ENCODE data around the gene PLCG1. TPM values are rescaled to one million over a fixed set of nuclear protein-coding genes. Genes with fewer than 3 reads are reported as not detected.

Gene PLCG1
- total RNA-seq, 1 experiment from 2014 or later = 45.6 TPM

GRCh38 chr20:41224281-41224680 lies 86.9 kb downstream of the PLCG1 start:
- TF ChIP-seq SP1 (IDR thresholded peaks at IDR 0.05; ENCODE audit: low read depth) (no peak), ELF1 (IDR thresholded peaks at IDR 0.05; ENCODE audit: borderline replicate concordance, low read depth) (no peak), SIN3A (IDR thresholded peaks at IDR 0.05; ENCODE audit: low read depth) (no peak), FOSL1 (IDR thresholded peaks at IDR 0.05; ENCODE audit: low read depth) (no peak), RAD21 (IDR thresholded peaks at IDR 0.05; ENCODE audit: low read depth) (no peak), TCF7L2 (IDR thresholded peaks at IDR 0.05; ENCODE audit: borderline replicate concordance, extremely low read depth, insufficient read depth, insufficient read length) (no peak), ATF3 (IDR thresholded peaks at IDR 0.05) (no peak), ZFX (IDR thresholded peaks at IDR 0.05) (no peak), YY1 (IDR thresholded peaks at IDR 0.05; ENCODE audit: extremely low read depth, insufficient replicate concordance, low read depth, low read length) (no peak), EZH2phosphoT487 (IDR thresholded peaks at IDR 0.05; ENCODE audit: borderline replicate concordance) (no peak), CBX3 (IDR thresholded peaks at IDR 0.05; ENCODE audit: low read depth) (no peak), POLR2A (IDR thresholded peaks at IDR 0.05; ENCODE audit: borderline replicate concordance, extremely low read depth, insufficient read depth, insufficient read length) (no peak), SRF (IDR thresholded peaks at IDR 0.05; ENCODE audit: low read depth) (no peak), EZH2 (IDR thresholded peaks at IDR 0.05) (no peak), JUND (IDR thresholded peaks at IDR 0.05) (no peak), EGR1 (IDR thresholded peaks at IDR 0.05; ENCODE audit: low read depth) (no peak), POLR2AphosphoS5 (IDR thresholded peaks at IDR 0.05; ENCODE audit: low read depth, low read length) (no peak)
- TF ChIP-seq, protein P1, sequence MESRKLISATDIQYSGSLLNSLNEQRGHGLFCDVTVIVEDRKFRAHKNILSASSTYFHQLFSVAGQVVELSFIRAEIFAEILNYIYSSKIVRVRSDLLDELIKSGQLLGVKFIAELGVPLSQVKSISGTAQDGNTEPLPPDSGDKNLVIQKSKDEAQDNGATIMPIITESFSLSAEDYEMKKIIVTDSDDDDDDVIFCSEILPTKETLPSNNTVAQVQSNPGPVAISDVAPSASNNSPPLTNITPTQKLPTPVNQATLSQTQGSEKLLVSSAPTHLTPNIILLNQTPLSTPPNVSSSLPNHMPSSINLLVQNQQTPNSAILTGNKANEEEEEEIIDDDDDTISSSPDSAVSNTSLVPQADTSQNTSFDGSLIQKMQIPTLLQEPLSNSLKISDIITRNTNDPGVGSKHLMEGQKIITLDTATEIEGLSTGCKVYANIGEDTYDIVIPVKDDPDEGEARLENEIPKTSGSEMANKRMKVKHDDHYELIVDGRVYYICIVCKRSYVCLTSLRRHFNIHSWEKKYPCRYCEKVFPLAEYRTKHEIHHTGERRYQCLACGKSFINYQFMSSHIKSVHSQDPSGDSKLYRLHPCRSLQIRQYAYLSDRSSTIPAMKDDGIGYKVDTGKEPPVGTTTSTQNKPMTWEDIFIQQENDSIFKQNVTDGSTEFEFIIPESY (IDR thresholded peaks at IDR 0.05; ENCODE audit: extremely low read depth, insufficient replicate concordance, low read length) = no peak
- TF ChIP-seq, protein P2, sequence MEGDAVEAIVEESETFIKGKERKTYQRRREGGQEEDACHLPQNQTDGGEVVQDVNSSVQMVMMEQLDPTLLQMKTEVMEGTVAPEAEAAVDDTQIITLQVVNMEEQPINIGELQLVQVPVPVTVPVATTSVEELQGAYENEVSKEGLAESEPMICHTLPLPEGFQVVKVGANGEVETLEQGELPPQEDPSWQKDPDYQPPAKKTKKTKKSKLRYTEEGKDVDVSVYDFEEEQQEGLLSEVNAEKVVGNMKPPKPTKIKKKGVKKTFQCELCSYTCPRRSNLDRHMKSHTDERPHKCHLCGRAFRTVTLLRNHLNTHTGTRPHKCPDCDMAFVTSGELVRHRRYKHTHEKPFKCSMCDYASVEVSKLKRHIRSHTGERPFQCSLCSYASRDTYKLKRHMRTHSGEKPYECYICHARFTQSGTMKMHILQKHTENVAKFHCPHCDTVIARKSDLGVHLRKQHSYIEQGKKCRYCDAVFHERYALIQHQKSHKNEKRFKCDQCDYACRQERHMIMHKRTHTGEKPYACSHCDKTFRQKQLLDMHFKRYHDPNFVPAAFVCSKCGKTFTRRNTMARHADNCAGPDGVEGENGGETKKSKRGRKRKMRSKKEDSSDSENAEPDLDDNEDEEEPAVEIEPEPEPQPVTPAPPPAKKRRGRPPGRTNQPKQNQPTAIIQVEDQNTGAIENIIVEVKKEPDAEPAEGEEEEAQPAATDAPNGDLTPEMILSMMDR (IDR thresholded peaks at IDR 0.05 in 2 of 3, conservative IDR thresholded peaks at IDR 0.05 in 1 of 3; ENCODE audit: borderline replicate concordance in 1 of 3, insufficient read depth in 1 of 3, low read depth in 2 of 3, low read length in 2 of 3) = no peak
- TF ChIP-seq, protein P3, sequence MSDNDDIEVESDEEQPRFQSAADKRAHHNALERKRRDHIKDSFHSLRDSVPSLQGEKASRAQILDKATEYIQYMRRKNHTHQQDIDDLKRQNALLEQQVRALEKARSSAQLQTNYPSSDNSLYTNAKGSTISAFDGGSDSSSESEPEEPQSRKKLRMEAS (IDR thresholded peaks at IDR 0.05) = no peak
- no peak overlapping the region for H2AFZ ChIP-seq (ENCODE audit: low read depth, low read length, poor library complexity, severe bottlenecking)
- intact Hi-C loops (cut with micrococcal nuclease) = no loop called here
- no peaks in the 10 kb centered on the region for H3K4me1 ChIP-seq (ENCODE audit: control insufficient read depth in 1 of 2, insufficient read depth in 2 of 2, low read length in 2 of 2)
- ATAC-seq = no peak
- H3K4me2 ChIP-seq (ENCODE audit: low read length) = no peak overlapping the region
- H4K20me1 ChIP-seq (ENCODE audit: insufficient read depth) = no peaks in the 10 kb centered on the region
- DNase-seq (ENCODE audit: low read depth, low spot score) = no peak
- H3K9me2 ChIP-seq (ENCODE audit: insufficient read depth) = no peaks in the 10 kb centered on the region
- no peak overlapping the region for H3K9ac ChIP-seq (ENCODE audit: low read length)
- no peaks in the 10 kb centered on the region for H3K36me3 ChIP-seq (ENCODE audit: control insufficient read depth in 1 of 2, insufficient read depth in 2 of 2, low read length in 2 of 2)
- RAD21 ChIA-PET (ENCODE audit: low non-redundant PET in 1 of 2, low total read pairs in 2 of 2, uncharacterized antibody in 2 of 2, unreplicated experiment in 2 of 2) = interaction anchor here in 1 of 2 experiments (1.0 kb wide), 1 partner anchor 51 kb away, joined by 3 read pairs; no protein-coding TSS in a partner anchor
- no peak overlapping the region for H3K27ac ChIP-seq (ENCODE audit: low read depth, low read length)
- no peaks in the 10 kb centered on the region for H3K79me2 ChIP-seq (ENCODE audit: insufficient read depth, low read length)
- no TSS peak for BruUV-seq (replicated peaks)
- H3K9me3 ChIP-seq (ENCODE audit: control insufficient read depth in 1 of 2, insufficient read depth in 1 of 2, low read depth in 1 of 2, low read length in 2 of 2) = no peaks in the 10 kb centered on the region
- CTCF ChIA-PET = interaction anchor here (1.4 to 2.0 kb wide), 3 partner anchors 8 to 116 kb away, joined by 3 to 6 read pairs (median 4); partner anchors contain the start of gene LPIN3
- POLR2A ChIA-PET = no interaction called here
- H3K27me3 ChIP-seq (ENCODE audit: insufficient read depth, low read length) = no peaks in the 10 kb centered on the region
- no peak overlapping the region for H3K4me3 ChIP-seq (replicated peaks in 1 of 2; ENCODE audit: low read depth in 1 of 2, low read length in 2 of 2)
